Cardiac fibroblast (primary cell): ENCODE data around the gene HLA-DMB.

Experiments
- DNase-seq, 2 donors: peaks; one replicate each; pipeline versions ENCODE4 v3.0.0 to v3.0.0-alpha.2; 2010; ENCODE audit warnings: low read depth in 2 of 2
- H3K4me3 ChIP-seq, 2 donors: replicated peaks in 1 of 2; 1 replicate in 1 of 2; 2 replicates in 1 of 2; pipeline ENCODE4 v1.5.1; 2011; ENCODE audit warnings: low read depth in 2 of 2, low read length in 2 of 2, mild to moderate bottlenecking in 2 of 2, moderate library complexity in 1 of 2
- TF ChIP-seq, protein P1 (sequence below): IDR thresholded peaks from one replicate; pipeline ENCODE4 v1.5.1; 2011; ENCODE audit warnings: low read depth, mild to moderate bottlenecking, low read length, inconsistent platforms

Gene HLA-DMB

GRCh38 chr6:32888576-32888975, 52.3 kb downstream of the HLA-DMB start:
- no peak for DNase-seq
- H3K4me3 ChIP-seq: no peak overlapping the region
- TF ChIP-seq, protein P1, sequence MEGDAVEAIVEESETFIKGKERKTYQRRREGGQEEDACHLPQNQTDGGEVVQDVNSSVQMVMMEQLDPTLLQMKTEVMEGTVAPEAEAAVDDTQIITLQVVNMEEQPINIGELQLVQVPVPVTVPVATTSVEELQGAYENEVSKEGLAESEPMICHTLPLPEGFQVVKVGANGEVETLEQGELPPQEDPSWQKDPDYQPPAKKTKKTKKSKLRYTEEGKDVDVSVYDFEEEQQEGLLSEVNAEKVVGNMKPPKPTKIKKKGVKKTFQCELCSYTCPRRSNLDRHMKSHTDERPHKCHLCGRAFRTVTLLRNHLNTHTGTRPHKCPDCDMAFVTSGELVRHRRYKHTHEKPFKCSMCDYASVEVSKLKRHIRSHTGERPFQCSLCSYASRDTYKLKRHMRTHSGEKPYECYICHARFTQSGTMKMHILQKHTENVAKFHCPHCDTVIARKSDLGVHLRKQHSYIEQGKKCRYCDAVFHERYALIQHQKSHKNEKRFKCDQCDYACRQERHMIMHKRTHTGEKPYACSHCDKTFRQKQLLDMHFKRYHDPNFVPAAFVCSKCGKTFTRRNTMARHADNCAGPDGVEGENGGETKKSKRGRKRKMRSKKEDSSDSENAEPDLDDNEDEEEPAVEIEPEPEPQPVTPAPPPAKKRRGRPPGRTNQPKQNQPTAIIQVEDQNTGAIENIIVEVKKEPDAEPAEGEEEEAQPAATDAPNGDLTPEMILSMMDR: no peak

- H3K4me3 ChIP-seq: no peak overlapping the region
- TF ChIP-seq, protein P1: no peak
- no peak for DNase-seq
These were observed 53.2 kb downstream of the HLA-DMB start for GRCh38 chr6:32887616-32888015.

DNA sequence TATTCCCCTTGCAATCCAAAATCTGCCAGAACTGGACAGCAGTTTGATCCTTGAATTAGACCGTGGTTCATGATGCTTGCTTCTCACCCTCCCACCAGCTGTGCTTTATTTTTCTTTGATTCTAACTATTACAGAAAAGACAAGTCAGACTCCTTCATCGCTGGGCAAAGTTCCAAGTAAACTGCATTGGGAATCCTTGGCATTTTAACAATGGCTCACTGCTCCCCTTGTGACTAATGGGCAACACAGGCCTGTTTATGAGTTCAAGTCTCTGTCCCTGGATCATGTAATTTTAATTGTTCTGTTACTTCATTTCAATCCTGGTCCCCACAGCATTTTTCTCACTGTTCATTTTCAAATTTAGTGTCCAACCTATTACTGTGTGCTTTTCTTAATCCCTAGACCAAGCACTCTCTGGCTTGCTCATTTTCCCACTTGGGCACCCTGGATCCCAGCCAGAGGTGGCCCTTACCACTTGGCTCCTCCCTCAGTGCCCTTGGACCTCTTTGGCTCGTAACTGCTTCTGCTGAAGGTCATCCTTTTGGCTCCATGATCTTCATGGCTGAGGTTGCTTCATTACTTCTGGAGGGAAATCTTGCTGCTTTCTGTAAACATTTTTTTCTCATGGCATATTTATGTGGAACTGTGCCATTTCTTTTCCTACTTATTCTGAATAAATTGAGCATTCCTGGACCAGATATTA, 54.0 kb downstream of the HLA-DMB start:
- no peak overlapping the region for H3K4me3 ChIP-seq
- TF ChIP-seq, protein P1: no peak
- peak; percentile 77 to 94 for DNase-seq

- peak; percentile 86 to 91 for DNase-seq
- TF ChIP-seq, protein P1: peak; percentile 41
- no peak overlapping the region for H3K4me3 ChIP-seq
These were observed 55.0 kb downstream of the HLA-DMB start for GRCh38 chr6:32885698-32886286.
